Left lung (tissue), 10 donors: Measurements from ENCODE around the gene TFDP1. TPM values are rescaled to one million over a fixed set of nuclear protein-coding genes. Genes with fewer than 3 reads are reported as not detected.
A peak's percentile ranks its signal among the peaks of the same experiment; 100 is the strongest.
"Not testable (repeated sequence)": the region's sequence is repeated elsewhere in the genome, so short reads cannot be mapped to it uniquely, and the experiment has no call there.

Experiments
- ATAC-seq: fragments of 200-7000 bp; cut with Tn5 transposase; one replicate; pipeline ENCODE4 v1.9.1; 2020; ENCODE audit warnings: moderate library complexity
- DNase-seq, 4 donors: peaks; one replicate each; pipeline ENCODE4 v3.0.0-alpha.2; 2013 to 2020
- H3K27ac ChIP-seq, 2 donors: fragments of 200-600 bp; sonication (generic) in 1 of 2; one replicate each; pipeline versions ENCODE4 v1.5.0 to v1.8.0; 2020 to 2021
- H3K27me3 ChIP-seq, 2 donors: fragments of 200-600 bp; sonication (generic) in 1 of 2; one replicate each; pipeline versions ENCODE4 v1.5.0 to v1.8.0; 2020 to 2021
- H3K36me3 ChIP-seq, 2 donors: fragments of 200-600 bp; sonication (generic) in 1 of 2; one replicate each; pipeline versions ENCODE4 v1.5.0 to v1.8.0; 2020 to 2021
- H3K4me1 ChIP-seq, 2 donors: fragments of 200-600 bp; one replicate each; pipeline ENCODE4 v1.8.0; 2021
- H3K4me3 ChIP-seq, 2 donors: fragments of 200-600 bp; sonication (generic) in 1 of 2; one replicate each; pipeline versions ENCODE4 v1.5.0 to v1.8.0; 2020 to 2021; ENCODE audit warnings: mild to moderate bottlenecking in 1 of 2
- H3K9me3 ChIP-seq, 2 donors: fragments of 200-600 bp; sonication (generic) in 1 of 2; one replicate each; pipeline versions ENCODE4 v1.5.0 to v1.8.0; 2020 to 2021
- CTCF ChIP-seq, 2 donors: fragments of 200-600 bp; sonication (generic) in 1 of 2; IDR thresholded peaks; one replicate each; pipeline versions ENCODE4 v1.5.0 to v1.8.0; 2021; ENCODE audit warnings: antibody characterized with exemption in 2 of 2
- intact Hi-C, 2 donors: fragments of 100-400 bp; cut with DNase I; formaldehyde crosslinking; loops; one replicate each; pipeline versions ENCODE4 v1.11.2 to v1.14.2; 2022
- polyA plus RNA-seq, 6 donors: library from polyadenylated mRNA; unstranded; fragments of 120-200 nt; gene quantifications; one replicate each; pipeline ENCODE4 v1.2.1, GENCODE V29; 2013; ENCODE audit not compliant: insufficient read length in 6 of 6
- total RNA-seq, 2 donors: library from RNA; stranded (reverse); fragmentation: NEBNext Ultra II Directional; extraction: Animal tissue kit (Norgen Biotek cat#: 25700); gene quantifications; one replicate each; pipeline ENCODE4 v1.2.1, GENCODE V29; 2021
- donor health status: DM: no; HTN: yes; CAD: no.
- donor health status: DM: no; HTN: no; CAD: no.

TFDP1 gene
- total and polyA plus RNA-seq, 8 donors = 48.8 to 99.5 (median 81.7) TPM

GRCh38 chr13:113618455-113618854 is 33.9 kb downstream of the TFDP1 start:
- Histone ChIP-seq H3K4me1 (peaks cover 0 to 34% of the 10 kb centered on the region in 2 donors), H3K27ac (no peak overlapping the region), H3K36me3 (peaks cover 0 to 31% of the 10 kb centered on the region in 2 donors), H3K4me3 (no peak overlapping the region), H3K9me3 (no peaks in the 10 kb centered on the region), H3K27me3 (no peaks in the 10 kb centered on the region)
- DNase-seq = peak in 1 of 4 donors; percentile 55
- no peak for ATAC-seq
- no peak for TF ChIP-seq CTCF (IDR thresholded peaks at IDR 0.05)
- intact Hi-C loops = no loop called here

- DNase-seq (peak in 2 of 4 donors; percentile 25 to 73), ATAC-seq (no peak)
- Histone ChIP-seq H3K4me3 (no peak overlapping the region), H3K36me3 (peaks cover 0 to 33% of the 10 kb centered on the region in 2 donors), H3K27ac (no peak overlapping the region), H3K4me1 (peaks cover 0 to 26% of the 10 kb centered on the region in 2 donors), H3K27me3 (no peaks in the 10 kb centered on the region), H3K9me3 (no peaks in the 10 kb centered on the region)
- TF ChIP-seq CTCF (IDR thresholded peaks at IDR 0.05) = no peak
- intact Hi-C loops = no loop called here
Observed at GRCh38 chr13:113620036-113620796, 35.7 kb downstream of the TFDP1 start.

GRCh38 chr13:113621046-113621445 is 36.5 kb downstream of the TFDP1 start:
- H3K36me3 ChIP-seq = peaks cover 0 to 33% of the 10 kb centered on the region in 2 donors
- ATAC-seq (no peak), DNase-seq (peak in 1 of 4 donors; percentile 11)
- H3K9me3 ChIP-seq = no peaks in the 10 kb centered on the region
- peaks cover 0 to 18% of the 10 kb centered on the region in 2 donors for H3K4me1 ChIP-seq
- no peak overlapping the region for H3K4me3 ChIP-seq
- intact Hi-C loops = no loop called here
- H3K27ac ChIP-seq = no peak overlapping the region
- H3K27me3 ChIP-seq = no peaks in the 10 kb centered on the region
- TF ChIP-seq CTCF (IDR thresholded peaks at IDR 0.05) = no peak

GRCh38 chr13:113621498-113621897 is 36.9 kb downstream of the TFDP1 start:
- ATAC-seq, intact Hi-C loops: not testable (repeated sequence)

GRCh38 chr13:113621986-113622550 is 37.5 kb downstream of the TFDP1 start:
- peaks cover 0 to 39% of the 10 kb centered on the region in 2 donors for H3K36me3 ChIP-seq
- H3K4me1 ChIP-seq, ATAC-seq, H3K4me3 ChIP-seq, H3K27me3 ChIP-seq, H3K9me3 ChIP-seq, intact Hi-C loops, H3K27ac ChIP-seq: not testable (repeated sequence)
- peak in 1 of 4 donors; percentile 18 for DNase-seq

More at GRCh38 chr13:113621498-113621897, 36.9 kb downstream of the TFDP1 start:
- not testable (repeated sequence) for H3K27me3 ChIP-seq, H3K27ac ChIP-seq, H3K9me3 ChIP-seq, H3K4me3 ChIP-seq
- peak in 1 of 4 donors; percentile 27 for DNase-seq
- Histone ChIP-seq H3K36me3 (peaks cover 0 to 33% of the 10 kb centered on the region in 2 donors), H3K4me1 (peaks cover 0 to 14% of the 10 kb centered on the region in 2 donors)
- TF ChIP-seq CTCF (IDR thresholded peaks at IDR 0.05) = peak in 1 of 2 donors; percentile 17
